ENCODE measurements around the gene DPRX.
"Not testable (repeated sequence)": the region's sequence is repeated elsewhere in the genome, so short reads cannot be mapped to it uniquely, and the experiment has no call there.

Gene DPRX

DNA sequence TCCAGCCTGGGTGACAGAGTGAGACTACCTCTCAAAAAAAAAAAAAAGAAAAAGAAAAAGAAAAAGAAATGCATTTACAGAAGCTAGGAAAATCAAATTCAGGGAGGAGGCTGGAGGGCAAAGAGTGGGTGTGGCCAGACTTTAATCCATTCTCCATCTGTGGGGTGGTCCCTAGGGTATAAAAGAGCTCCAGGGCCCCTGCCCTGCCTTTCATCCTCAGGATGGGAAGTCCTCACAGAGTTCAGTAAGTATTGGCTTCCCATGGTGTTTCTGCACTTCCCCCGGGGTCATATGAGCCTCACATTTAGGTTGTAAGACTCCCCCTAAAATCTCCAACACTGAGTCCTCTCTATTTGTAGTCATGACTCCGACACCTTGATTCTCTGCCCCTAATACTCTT, 33.0 kb downstream of the DPRX start:
- H3K4me3 ChIP-seq (ENCODE audit: low read length): no peak overlapping the region
- DNase-seq (ENCODE audit: low read depth): no peak
- TF ChIP-seq, protein P1, sequence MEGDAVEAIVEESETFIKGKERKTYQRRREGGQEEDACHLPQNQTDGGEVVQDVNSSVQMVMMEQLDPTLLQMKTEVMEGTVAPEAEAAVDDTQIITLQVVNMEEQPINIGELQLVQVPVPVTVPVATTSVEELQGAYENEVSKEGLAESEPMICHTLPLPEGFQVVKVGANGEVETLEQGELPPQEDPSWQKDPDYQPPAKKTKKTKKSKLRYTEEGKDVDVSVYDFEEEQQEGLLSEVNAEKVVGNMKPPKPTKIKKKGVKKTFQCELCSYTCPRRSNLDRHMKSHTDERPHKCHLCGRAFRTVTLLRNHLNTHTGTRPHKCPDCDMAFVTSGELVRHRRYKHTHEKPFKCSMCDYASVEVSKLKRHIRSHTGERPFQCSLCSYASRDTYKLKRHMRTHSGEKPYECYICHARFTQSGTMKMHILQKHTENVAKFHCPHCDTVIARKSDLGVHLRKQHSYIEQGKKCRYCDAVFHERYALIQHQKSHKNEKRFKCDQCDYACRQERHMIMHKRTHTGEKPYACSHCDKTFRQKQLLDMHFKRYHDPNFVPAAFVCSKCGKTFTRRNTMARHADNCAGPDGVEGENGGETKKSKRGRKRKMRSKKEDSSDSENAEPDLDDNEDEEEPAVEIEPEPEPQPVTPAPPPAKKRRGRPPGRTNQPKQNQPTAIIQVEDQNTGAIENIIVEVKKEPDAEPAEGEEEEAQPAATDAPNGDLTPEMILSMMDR (conservative IDR thresholded peaks at IDR 0.05; ENCODE audit: low read length): no peak

DNA sequence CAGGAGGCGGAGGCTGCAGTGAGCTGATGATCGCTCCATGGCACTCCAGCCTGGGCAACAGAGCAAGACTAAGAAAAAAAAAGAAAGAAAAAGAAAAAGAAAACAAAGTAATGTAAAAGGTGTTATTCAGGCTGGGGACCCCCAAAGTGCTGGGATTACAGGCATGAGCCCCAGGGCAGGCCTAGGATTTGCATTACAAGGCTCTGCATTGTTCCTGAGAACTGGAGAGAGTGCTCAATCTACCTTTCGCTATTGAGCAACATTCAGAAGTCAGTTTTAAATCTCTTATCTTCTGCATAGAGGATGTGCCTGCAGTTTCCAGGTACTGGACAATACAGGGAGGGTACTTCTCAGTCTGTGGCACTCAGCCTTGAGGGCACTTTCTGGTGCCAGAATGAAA, 34.5 kb downstream of the DPRX start:
- H3K4me3 ChIP-seq (ENCODE audit: low read length); DNase-seq (ENCODE audit: low read depth): not testable (repeated sequence)

DNA sequence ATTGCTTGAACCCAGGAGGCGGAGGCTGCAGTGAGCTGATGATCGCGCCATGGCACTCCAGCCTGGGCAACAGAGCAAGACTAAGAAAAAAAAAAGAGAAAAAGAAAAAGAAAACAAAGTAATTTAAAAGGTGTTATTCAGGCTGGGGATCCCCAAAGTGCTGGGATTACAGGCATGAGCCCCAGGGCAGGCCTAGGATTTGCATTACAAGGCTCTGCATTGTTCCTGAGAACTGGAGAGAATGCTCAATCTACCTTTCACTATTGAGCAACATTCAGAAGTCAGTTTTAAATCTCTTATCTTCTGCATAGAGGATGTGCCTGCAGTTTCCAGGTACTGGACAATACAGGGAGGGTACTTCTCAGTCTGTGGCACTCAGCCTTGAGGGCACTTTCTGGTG, 37.0 kb downstream of the DPRX start:
- not testable (repeated sequence) for H3K4me3 ChIP-seq (ENCODE audit: low read length); DNase-seq (ENCODE audit: low read depth)

DNA sequence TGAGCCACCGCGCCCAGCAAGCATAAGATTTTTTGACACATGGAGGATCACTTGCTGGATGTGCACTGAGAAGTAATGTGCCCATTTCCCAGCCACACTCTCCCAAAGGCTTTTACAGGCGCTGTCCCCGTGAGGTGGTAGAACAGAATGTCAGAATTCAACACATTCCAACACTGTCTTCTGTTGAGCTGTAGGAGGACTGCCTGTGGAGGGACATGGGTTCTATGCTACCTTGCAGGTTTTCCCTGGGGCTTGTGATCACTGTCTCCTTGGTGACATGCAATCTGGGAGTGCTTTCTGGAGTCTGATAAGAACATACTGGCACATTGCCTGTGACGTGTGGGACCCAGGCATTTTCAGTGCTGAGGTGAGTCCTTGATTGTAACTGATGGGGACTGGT, 38.5 kb downstream of the DPRX start:
- no peak overlapping the region for H3K4me3 ChIP-seq (ENCODE audit: low read length)
- TF ChIP-seq, protein P1 (conservative IDR thresholded peaks at IDR 0.05; ENCODE audit: low read length): no peak
- DNase-seq (ENCODE audit: low read depth): no peak

DNA sequence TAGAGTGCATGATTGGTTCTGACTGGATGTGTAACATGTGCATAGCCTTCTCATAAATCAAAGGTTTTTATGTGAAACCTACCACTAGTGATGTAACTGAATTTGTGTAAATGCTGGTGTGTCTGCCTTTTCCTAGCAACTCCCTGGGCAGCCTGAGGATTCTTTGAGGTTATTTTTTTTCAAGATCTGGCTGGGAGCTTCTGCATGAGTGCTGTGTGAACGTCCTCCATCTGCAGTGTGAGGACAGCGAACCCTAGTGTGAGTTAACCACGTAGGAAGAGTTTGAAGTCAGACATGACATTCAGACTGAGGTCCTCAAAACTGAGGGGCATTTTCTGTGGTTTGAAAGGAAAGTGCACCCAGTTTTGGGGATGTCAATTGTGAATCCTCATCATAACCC, 39.9 kb downstream of the DPRX start:
- TF ChIP-seq, protein P1 (conservative IDR thresholded peaks at IDR 0.05; ENCODE audit: low read length): no peak
- no peak for DNase-seq (ENCODE audit: low read depth)
- no peak overlapping the region for H3K4me3 ChIP-seq (ENCODE audit: low read length)
